K562 (cell line): ENCODE data around the gene EPDR1. TPM values are rescaled to one million over a fixed set of nuclear protein-coding genes. Genes with fewer than 3 reads are reported as not detected.

Source experiments
- ATAC-seq: fragments of 200-7000 bp; cut with Tn5 transposase; 3 replicates; pipeline ENCODE4 v1.9.1; 2020; ENCODE audit warnings: moderate library complexity
- BruUV-seq: library from RNA; stranded (reverse); fragments of 400-500 nt; replicated peaks from 2 replicates; lab custom pipeline; 2021; lab: Mats Ljungman, UMichigan
- CTCF ChIA-PET: fragments of 300-600 bp; formaldehyde crosslinking; extraction: SDS; loops from one replicate; lab custom pipeline; 2021; ENCODE audit warnings: low intra/inter-chr PET ratio; lab: Yijun Ruan, JAX
- POLR2A ChIA-PET: fragments of 300-600, 350-650 bp; sonication (Branson Sonifier 250); formaldehyde crosslinking; extraction: SDS; loops from one replicate; lab custom pipeline; 2021; ENCODE audit warnings: antibody characterized with exemption, inconsistent platforms; lab: Yijun Ruan, JAX
- DNase-seq, 4 experiments: peaks; one replicate each; pipeline versions ENCODE4 v3.0.0 to v3.0.0-alpha.2; 2011 to 2018; ENCODE audit warnings: low spot score in 3 of 4, mixed read lengths in 3 of 4; ENCODE audit errors: extremely low read depth in 1 of 4
- FAIRE-seq: peaks from 2 replicates; lab custom pipeline; 2011; peaks lifted over from hg19 to GRCh38; lab: Jason Lieb, UNC
- H2AFZ ChIP-seq: 2 replicates; pipeline ENCODE4 v1.6.0; 2011; ENCODE audit warnings: low read depth, low read length, control low read depth, inconsistent platforms
- H3K27ac ChIP-seq: fragments of 200-600 bp; 3 replicates; pipeline ENCODE4 v1.8.0; 2011; ENCODE audit warnings: low read depth, mild to moderate bottlenecking, control low read depth, inconsistent platforms, low read length, moderate library complexity, mixed read lengths; ENCODE audit errors: extremely low read depth
- H3K27me3 ChIP-seq, 2 experiments: fragments of 300-600 bp in 1 of 2; 2 replicates in 1 of 2; 3 replicates in 1 of 2; pipeline versions ENCODE4 v1.6.0 to v1.8.0; 2011; ENCODE audit warnings: inconsistent platforms in 2 of 2, low read length in 2 of 2, mild to moderate bottlenecking in 1 of 2, mixed read lengths in 1 of 2, moderate library complexity in 1 of 2; ENCODE audit not compliant: control insufficient read depth in 2 of 2, insufficient read depth in 2 of 2
- H3K36me3 ChIP-seq: fragments of 300-600 bp; 3 replicates; pipeline ENCODE4 v1.8.0; 2011; ENCODE audit warnings: mild to moderate bottlenecking, low read length, inconsistent platforms; ENCODE audit not compliant: control insufficient read depth, insufficient read depth
- H3K4me1 ChIP-seq, 2 experiments: fragments of 200-600 bp in 1 of 2; replicated peaks in 1 of 2; 2 replicates in 1 of 2; 3 replicates in 1 of 2; pipeline versions ENCODE4 v1.5.1 to v1.8.0; 2011; ENCODE audit warnings: inconsistent platforms in 2 of 2, low read length in 2 of 2, mild to moderate bottlenecking in 1 of 2, mixed read lengths in 1 of 2, moderate library complexity in 1 of 2; ENCODE audit not compliant: control insufficient read depth in 2 of 2, insufficient read depth in 2 of 2
- H3K4me2 ChIP-seq: 2 replicates; pipeline ENCODE4 v1.6.1; 2011; ENCODE audit warnings: low read length, control low read depth, inconsistent platforms, mixed read lengths; ENCODE audit not compliant: insufficient read depth
- H3K4me3 ChIP-seq: fragments of 200-600 bp; sonication (generic), shearing (Covaris generic); 2 replicates; pipeline ENCODE4 v1.5.1; 2016; ENCODE audit warnings: control low read depth, inconsistent platforms
- H3K79me2 ChIP-seq: fragments of 200-600 bp; 3 replicates; pipeline ENCODE4 v1.8.0; 2011; ENCODE audit warnings: low read length, inconsistent platforms; ENCODE audit not compliant: control insufficient read depth, insufficient read depth
- H3K9ac ChIP-seq, 2 experiments: 2 replicates each; pipeline versions ENCODE4 v1.6.0 to v1.6.1; 2011; ENCODE audit warnings: low read depth in 2 of 2, low read length in 2 of 2, control low read depth in 1 of 2, inconsistent platforms in 1 of 2, mild to moderate bottlenecking in 1 of 2, mixed read lengths in 1 of 2; ENCODE audit not compliant: insufficient read depth in 1 of 2
- H3K9me1 ChIP-seq: one replicate; pipeline ENCODE4 v1.6.0; 2011; ENCODE audit warnings: inconsistent platforms, mild to moderate bottlenecking, low read length, moderate library complexity; ENCODE audit not compliant: control insufficient read depth, insufficient read depth
- H3K9me3 ChIP-seq: replicated peaks from 2 replicates; pipeline ENCODE4 v1.5.1; 2011; ENCODE audit warnings: low read depth, low read length, inconsistent platforms; ENCODE audit not compliant: control insufficient read depth, insufficient read depth
- H4K20me1 ChIP-seq: replicated peaks from 2 replicates; pipeline ENCODE4 v1.6.1; 2011; ENCODE audit warnings: low read length, inconsistent platforms, mixed read lengths; ENCODE audit not compliant: control insufficient read depth, insufficient read depth
- CXXC5 ChIP-seq: fragments of 250-450 bp; sonication (Bioruptor Pico); IDR thresholded peaks from 2 replicates; pipeline ENCODE4 v1.8.0; 2022; ENCODE audit warnings: inconsistent platforms, mild to moderate bottlenecking, moderate library complexity
- E2F8 ChIP-seq: fragments of 450-650 bp; IDR thresholded peaks from 2 replicates; pipeline ENCODE4 v1.7.1; 2018; ENCODE audit warnings: mild to moderate bottlenecking, low read depth; ENCODE audit not compliant: partially characterized antibody
- GATA2 ChIP-seq: sonication (generic); formaldehyde crosslinking; IDR thresholded peaks from 2 replicates; pipeline ENCODE4 v1.4.0; 2020; ENCODE audit warnings: mild to moderate bottlenecking, missing genetic modification reagents
- HOXB6 ChIP-seq: fragments of 250-450 bp; sonication (Bioruptor Pico); IDR thresholded peaks from 2 replicates; pipeline ENCODE4 v1.5.1; 2022; ENCODE audit warnings: mild to moderate bottlenecking, borderline replicate concordance
- NR3C1 ChIP-seq: sonication (generic); formaldehyde crosslinking; IDR thresholded peaks from 2 replicates; pipeline ENCODE4 v1.8.1; 2022; ENCODE audit warnings: missing genetic modification reagents
- RAD51 ChIP-seq: fragments of 450-650 bp; IDR thresholded peaks from 2 replicates; pipeline ENCODE4 v1.7.1; 2016; ENCODE audit warnings: low read depth, mild to moderate bottlenecking, borderline replicate concordance
- SMARCC2 ChIP-seq: fragments of 450-650 bp; IDR thresholded peaks from 2 replicates; pipeline ENCODE4 v1.6.1; 2017; ENCODE audit warnings: antibody characterized with exemption, moderate library complexity, mild to moderate bottlenecking, low read depth
- ZBTB43 ChIP-seq: sonication (generic); formaldehyde crosslinking; IDR thresholded peaks from 2 replicates; pipeline ENCODE4 v1.8.0; 2023; ENCODE audit warnings: mild to moderate bottlenecking, missing genetic modification reagents
- ZNF384 ChIP-seq: IDR thresholded peaks from 2 replicates; pipeline ENCODE4 v1.6.1; 2012; ENCODE audit warnings: low read depth, low read length, improper control_type of control experiment
- ZNF445 ChIP-seq: fragments of 250-450 bp; sonication (Bioruptor Pico); IDR thresholded peaks from 2 replicates; pipeline ENCODE4 v1.4.0; 2020; ENCODE audit warnings: low read depth, mild to moderate bottlenecking, moderate library complexity
- ZNF586 ChIP-seq: fragments of 450-650 bp; formaldehyde crosslinking; conservative IDR thresholded peaks from 2 replicates; pipeline ENCODE4 v1.4.0; 2020; ENCODE audit warnings: mild to moderate bottlenecking, moderate library complexity
- WGBS: fragments of 100-300 bp; shearing (Covaris generic); methylation state at CpG from one replicate; pipeline ENCODE4 v1.1.6; 2016; ENCODE audit warnings: low coverage, mixed read lengths; ENCODE audit not compliant: insufficient coverage; ENCODE audit errors: missing lambda C conversion rate; 5-methylcytosine and 5-hydroxymethylcytosine counted together
- in situ Hi-C: fragments of 300-500 bp; cut with MboI; formaldehyde crosslinking; loops from 4 replicates; pipeline ENCODE4 v1.15.0; 2018; ENCODE audit warnings: inconsistent platforms, mixed read lengths
- intact Hi-C: fragments of 100-400 bp; cut with micrococcal nuclease; formaldehyde crosslinking; loops from 2 replicates; pipeline ENCODE4 v1.14.2; 2022
- polyA plus RNA-seq, 8 experiments: library from polyadenylated mRNA; depleted of rRNA in 4 of 8; stranded (reverse) in 5 of 8; unstranded in 3 of 8; fragments of >200 nt; fragmentation: Nextera tagmentation in 2 of 8; fragmentation: Illumina TruSeq in 1 of 8; extraction: Ambion mirVana in 2 of 8; extraction: Trizol in 1 of 8; gene quantifications; 2 replicates each; pipeline versions ENCODE4 v1.2.1 to v1.2.3, GENCODE V29; 2011 to 2014; ENCODE audit warnings: inconsistent platforms in 1 of 8, missing spikeins in 1 of 8
- total RNA-seq, 7 experiments: library from RNA; depleted of rRNA in 6 of 7; stranded (reverse); fragments of >200 nt in 6 of 7; fragmentation: Illumina TruSeq in 2 of 7; extraction: Trizol in 2 of 7; gene quantifications; 2 replicates each; pipeline versions ENCODE4 v1.2.1 to v1.2.3, GENCODE V29; 2011 to 2021; ENCODE audit warnings: low replicate concordance in 1 of 7

The EPDR1 gene
- total and polyA plus RNA-seq, 9 of the 15 experiments (the other 6 are each of a cell fraction or from before 2014, with no cell fraction given): 0.01 to 0.11 TPM; not detected in 7

GRCh38 chr7:37986908-37987330 lies 66.5 kb downstream of the EPDR1 start:
- ATAC-seq (no peak), FAIRE-seq (no peak)
- 12% methylated on average over 4 of the region's 4 CpGs for WGBS
- BruUV-seq: no TSS peak
- in situ Hi-C loops: no loop called here
- Histone ChIP-seq H3K9me1 (no peaks in the 10 kb centered on the region), H3K4me2 (no peak overlapping the region), H3K4me3 (no peak overlapping the region), H3K9me3 (no peaks in the 10 kb centered on the region), H3K36me3 (no peaks in the 10 kb centered on the region), H3K27ac (no peak overlapping the region), H3K79me2 (no peaks in the 10 kb centered on the region)
- CTCF ChIA-PET: no interaction called here
- TF ChIP-seq E2F8: no peak
- TF ChIP-seq ZBTB43 (CRISPR knock-in tag): no peak
- no peak for TF ChIP-seq GATA2 (CRISPR knock-in tag)
- TF ChIP-seq HOXB6 (CRISPR knock-in tag): no peak
- TF ChIP-seq NR3C1: no peak
- no peak for TF ChIP-seq SMARCC2
- TF ChIP-seq CXXC5 (CRISPR knock-in tag): no peak
- TF ChIP-seq RAD51: no peak
- TF ChIP-seq ZNF384: no peak
- no peak for TF ChIP-seq ZNF586 (CRISPR knock-in tag)
- TF ChIP-seq ZNF445 (CRISPR knock-in tag): no peak
- TF ChIP-seq, all 486 proteins: peak for 0
- intact Hi-C loops: no loop called here
- H4K20me1 ChIP-seq: no peaks in the 10 kb centered on the region
- DNase-seq: no peak
- H3K9ac ChIP-seq: no peak overlapping the region
- POLR2A ChIA-PET: interaction anchor here (1.4 kb wide), 1 partner anchor 12 kb away, joined by 5 read pairs; no protein-coding TSS in a partner anchor
- no peaks in the 10 kb centered on the region for H3K27me3 ChIP-seq
- H3K4me1 ChIP-seq: no peaks in the 10 kb centered on the region; a peak in 2 of 5 replicates
- H2AFZ ChIP-seq: no peak overlapping the region
